Smooth muscle cell (in vitro differentiated cells): Measurements from ENCODE around the gene PROM1. TPM values are rescaled to one million over a fixed set of nuclear protein-coding genes. Genes with fewer than 3 reads are reported as not detected.

Experiments used
- DNase-seq: peaks from one replicate; lab custom pipeline; 2025; ENCODE audit not compliant: unreplicated experiment; lab: John Stamatoyannopoulos, UW
- H2AFZ ChIP-seq: fragments of 200-600 bp; sonication (generic); 2 replicates; pipeline ENCODE4 v1.6.0; 2016; ENCODE audit warnings: antibody characterized with exemption, low read depth, mild to moderate bottlenecking
- H3F3A ChIP-seq: fragments of 200-600 bp; sonication (generic); 2 replicates; pipeline ENCODE4 v1.6.0; 2017; ENCODE audit warnings: antibody characterized with exemption, low read depth
- H3K27ac ChIP-seq: fragments of 200-600 bp; sonication (generic); 2 replicates; pipeline ENCODE4 v1.5.1; 2016; ENCODE audit warnings: low read depth, mild to moderate bottlenecking
- H3K27me3 ChIP-seq: fragments of 200-600 bp; sonication (generic); 2 replicates; pipeline ENCODE4 v1.6.1; 2016; ENCODE audit warnings: low read depth, mild to moderate bottlenecking
- H3K36me3 ChIP-seq: fragments of 200-600 bp; sonication (generic); 2 replicates; pipeline ENCODE4 v1.5.1; 2016; ENCODE audit warnings: low read depth
- H3K4me1 ChIP-seq: fragments of 200-600 bp; sonication (generic); 2 replicates; pipeline ENCODE4 v1.5.1; 2016; ENCODE audit warnings: low read depth
- H3K4me2 ChIP-seq: fragments of 200-600 bp; sonication (generic); 2 replicates; pipeline ENCODE4 v1.6.0; 2016; ENCODE audit warnings: mild to moderate bottlenecking
- H3K4me3 ChIP-seq: fragments of 200-600 bp; sonication (generic); 2 replicates; pipeline ENCODE4 v1.5.1; 2016; ENCODE audit warnings: mild to moderate bottlenecking
- H3K79me2 ChIP-seq: fragments of 200-600 bp; sonication (generic); 2 replicates; pipeline ENCODE4 v1.6.0; 2016; ENCODE audit warnings: low read depth, mild to moderate bottlenecking
- H3K9ac ChIP-seq: fragments of 200-600 bp; sonication (generic); 2 replicates; pipeline ENCODE4 v1.6.0; 2016; ENCODE audit warnings: low read depth
- H3K9me3 ChIP-seq: fragments of 200-600 bp; sonication (generic); replicated peaks from 2 replicates; pipeline ENCODE4 v1.5.1; 2016; ENCODE audit warnings: low read depth
- H4K20me1 ChIP-seq: fragments of 200-600 bp; sonication (generic); 2 replicates; pipeline ENCODE4 v1.6.0; 2016; ENCODE audit warnings: low read depth
- CTCF ChIP-seq: fragments of 200-600 bp; sonication (generic); IDR thresholded peaks from 2 replicates; pipeline ENCODE4 v1.5.1; 2017; ENCODE audit warnings: borderline replicate concordance, mild to moderate bottlenecking, antibody characterized with exemption; ENCODE audit not compliant: insufficient read depth, poor library complexity, severe bottlenecking
- WGBS: methylation state at CpG from one replicate; pipeline ENCODE4 v1.1.7; 2016; ENCODE audit warnings: low lambda C conversion rate; 5-methylcytosine and 5-hydroxymethylcytosine counted together
- polyA plus RNA-seq: library from polyadenylated mRNA; unstranded; fragments of >200 nt; fragmentation: Nextera tagmentation; extraction: Ambion mirVana; gene quantifications from 2 replicates; pipeline ENCODE4 v1.2.1, GENCODE V29; 2016
- total RNA-seq: library from RNA; depleted of rRNA; stranded (reverse); fragments of >200 nt; gene quantifications from 2 replicates; pipeline ENCODE4 v1.2.3, GENCODE V29; 2014

Gene PROM1, protein sequence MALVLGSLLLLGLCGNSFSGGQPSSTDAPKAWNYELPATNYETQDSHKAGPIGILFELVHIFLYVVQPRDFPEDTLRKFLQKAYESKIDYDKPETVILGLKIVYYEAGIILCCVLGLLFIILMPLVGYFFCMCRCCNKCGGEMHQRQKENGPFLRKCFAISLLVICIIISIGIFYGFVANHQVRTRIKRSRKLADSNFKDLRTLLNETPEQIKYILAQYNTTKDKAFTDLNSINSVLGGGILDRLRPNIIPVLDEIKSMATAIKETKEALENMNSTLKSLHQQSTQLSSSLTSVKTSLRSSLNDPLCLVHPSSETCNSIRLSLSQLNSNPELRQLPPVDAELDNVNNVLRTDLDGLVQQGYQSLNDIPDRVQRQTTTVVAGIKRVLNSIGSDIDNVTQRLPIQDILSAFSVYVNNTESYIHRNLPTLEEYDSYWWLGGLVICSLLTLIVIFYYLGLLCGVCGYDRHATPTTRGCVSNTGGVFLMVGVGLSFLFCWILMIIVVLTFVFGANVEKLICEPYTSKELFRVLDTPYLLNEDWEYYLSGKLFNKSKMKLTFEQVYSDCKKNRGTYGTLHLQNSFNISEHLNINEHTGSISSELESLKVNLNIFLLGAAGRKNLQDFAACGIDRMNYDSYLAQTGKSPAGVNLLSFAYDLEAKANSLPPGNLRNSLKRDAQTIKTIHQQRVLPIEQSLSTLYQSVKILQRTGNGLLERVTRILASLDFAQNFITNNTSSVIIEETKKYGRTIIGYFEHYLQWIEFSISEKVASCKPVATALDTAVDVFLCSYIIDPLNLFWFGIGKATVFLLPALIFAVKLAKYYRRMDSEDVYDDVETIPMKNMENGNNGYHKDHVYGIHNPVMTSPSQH
- total RNA-seq (1.2 and 1.7 TPM in 2 replicates), polyA plus RNA-seq (0.56 and 0.79 TPM in 2 replicates)

- Histone ChIP-seq H3K9me3 (no peaks in the 10 kb centered on the region), H3K9ac (no peak within 1 kb of the TSS), H3K4me2 (peak within 1 kb of the TSS; percentile 88), H3F3A (peaks cover 9% of the 10 kb centered on the region), H3K27ac (no peak within 1 kb of the TSS), H4K20me1 (no peaks in the 10 kb centered on the region), H3K36me3 (no peaks in the 10 kb centered on the region), H3K27me3 (peaks cover 60% of the 10 kb centered on the region), H2AFZ (peak within 1 kb of the TSS; percentile 71), H3K79me2 (no peaks in the 10 kb centered on the region), H3K4me3 (peak within 1 kb of the TSS; percentile 52), H3K4me1 (peaks cover 13% of the 10 kb centered on the region)
- no peak for TF ChIP-seq CTCF
- DNase-seq: no peak
- WGBS: 1% methylated on average over 66 of the region's 81 CpGs
These were observed at the start of gene PROM1 for GRCh38 chr4:16083241-16084191. Gene PROM1, minus strand, starts transcription at chr4:16084023. Its CDS starts 8,117 bp downstream, at chr4:16075906.

DNA sequence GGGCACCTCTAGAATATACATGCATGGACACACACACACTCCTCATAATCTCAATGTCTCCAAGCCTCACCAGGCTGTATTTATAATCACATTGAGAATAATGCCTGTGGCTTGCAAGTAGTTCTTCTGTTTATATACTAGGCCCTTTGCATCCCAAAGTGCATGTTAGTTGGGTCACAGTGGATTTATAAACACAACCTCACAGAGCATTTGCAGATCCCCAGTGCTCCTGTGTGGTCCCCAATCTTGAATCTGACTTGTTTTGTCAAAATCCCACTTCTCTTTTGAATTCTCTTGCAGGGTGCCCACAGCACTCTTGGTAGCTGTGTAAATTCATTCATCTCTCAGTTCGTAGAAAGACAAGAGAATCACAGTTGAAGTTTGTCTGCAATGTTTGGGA lies 49.6 kb upstream of the PROM1 start:
- no peak for TF ChIP-seq CTCF
- H3K27me3 ChIP-seq: no peaks in the 10 kb centered on the region

DNA sequence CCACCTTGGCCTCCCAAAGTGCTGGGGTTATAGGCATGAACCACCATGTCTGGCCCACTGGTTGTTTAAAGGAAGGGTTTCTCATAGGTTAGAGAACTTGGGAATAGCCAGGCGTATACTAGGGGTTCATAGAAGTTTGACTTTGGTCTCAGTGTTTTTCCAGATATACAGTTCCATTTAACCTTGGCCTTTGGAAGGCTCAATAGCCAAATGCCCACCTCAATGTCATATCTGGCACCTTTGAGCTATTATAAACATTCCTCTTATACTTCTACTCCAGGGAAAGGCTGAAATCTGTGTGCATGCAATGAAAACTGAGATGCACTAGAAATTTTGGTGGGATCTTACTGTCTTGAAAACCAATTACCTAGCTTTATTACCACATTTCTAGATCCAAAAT lies 47.5 kb upstream of the PROM1 start:
- no peak for TF ChIP-seq CTCF
- H4K20me1 ChIP-seq: no peaks in the 10 kb centered on the region
- peaks cover 3% of the 10 kb centered on the region for H3K4me1 ChIP-seq
- H3K4me3 ChIP-seq: no peak overlapping the region
- 100% methylated on average over 1 of the region's 1 CpG for WGBS
- H3K27ac ChIP-seq: no peak overlapping the region
- peaks cover 18% of the 10 kb centered on the region for H3K27me3 ChIP-seq
- no peak overlapping the region for H3K9ac ChIP-seq
- H3K79me2 ChIP-seq: no peaks in the 10 kb centered on the region
- no peak overlapping the region for H3K4me2 ChIP-seq
- H3K36me3 ChIP-seq: no peaks in the 10 kb centered on the region
- H3F3A ChIP-seq: no peaks in the 10 kb centered on the region
- H3K9me3 ChIP-seq: no peaks in the 10 kb centered on the region
- DNase-seq: no peak
- no peak overlapping the region for H2AFZ ChIP-seq

More for the DNA sequence above, 49.6 kb upstream of the PROM1 start:
- no peak overlapping the region for H3K27ac ChIP-seq
- no peak overlapping the region for H3K4me3 ChIP-seq
- H2AFZ ChIP-seq: no peak overlapping the region
- H3K4me1 ChIP-seq: peaks cover 3% of the 10 kb centered on the region
- no peaks in the 10 kb centered on the region for H3K36me3 ChIP-seq
- H3K79me2 ChIP-seq: no peaks in the 10 kb centered on the region
- no peak overlapping the region for H3K9ac ChIP-seq
- WGBS: 43% methylated on average over 1 of the region's 1 CpG
- no peak for DNase-seq
- H3K4me2 ChIP-seq: no peak overlapping the region
- H3F3A ChIP-seq: no peaks in the 10 kb centered on the region
- no peaks in the 10 kb centered on the region for H4K20me1 ChIP-seq
- no peaks in the 10 kb centered on the region for H3K9me3 ChIP-seq
